ENCODE data around the gene CPED1. TPM values are rescaled to one million over a fixed set of nuclear protein-coding genes. Genes with fewer than 3 reads are reported as not detected.

CPED1 gene
- total RNA-seq, 1 donor = 95.9 TPM

- TF ChIP-seq CTCF (IDR thresholded peaks at IDR 0.05; ENCODE audit: insufficient read depth, low read depth, low read length) = no peak
- DNase-seq (ENCODE audit: low read depth) = peak; percentile 74
- no peak overlapping the region for H3K4me3 ChIP-seq (ENCODE audit: low read depth, low read length)
Observed at GRCh38 chr7:121278120-121279021, 289.9 kb downstream of the CPED1 start.

- H3K4me3 ChIP-seq (ENCODE audit: low read depth, low read length) = no peak overlapping the region
- TF ChIP-seq CTCF (IDR thresholded peaks at IDR 0.05; ENCODE audit: insufficient read depth, low read depth, low read length) = no peak
- no peak for DNase-seq (ENCODE audit: low read depth)
Observed at GRCh38 chr7:121279060-121279620, 290.6 kb downstream of the CPED1 start.

- no peak for TF ChIP-seq CTCF (IDR thresholded peaks at IDR 0.05; ENCODE audit: insufficient read depth, low read depth, low read length)
- no peak for DNase-seq (ENCODE audit: low read depth)
- no peak overlapping the region for H3K4me3 ChIP-seq (ENCODE audit: low read depth, low read length)
Observed at GRCh38 chr7:121279822-121280221, 291.3 kb downstream of the CPED1 start.

GRCh38 chr7:121280656-121281055 is 292.1 kb downstream of the CPED1 start:
- H3K4me3 ChIP-seq (ENCODE audit: low read depth, low read length) = no peak overlapping the region
- TF ChIP-seq CTCF (IDR thresholded peaks at IDR 0.05; ENCODE audit: insufficient read depth, low read depth, low read length) = no peak
- DNase-seq (ENCODE audit: low read depth) = no peak

- H3K4me3 ChIP-seq (ENCODE audit: low read depth, low read length) = no peak overlapping the region
- DNase-seq (ENCODE audit: low read depth) = no peak
- TF ChIP-seq CTCF (IDR thresholded peaks at IDR 0.05; ENCODE audit: insufficient read depth, low read depth, low read length) = no peak
Observed at GRCh38 chr7:121282129-121282528, 293.6 kb downstream of the CPED1 start.

GRCh38 chr7:121285066-121285667 is 296.7 kb downstream of the CPED1 start:
- DNase-seq (ENCODE audit: low read depth) = no peak
- H3K4me3 ChIP-seq (ENCODE audit: low read depth, low read length) = no peak overlapping the region
- TF ChIP-seq CTCF (IDR thresholded peaks at IDR 0.05; ENCODE audit: insufficient read depth, low read depth, low read length) = no peak

All from fibroblast of villous mesenchyme (primary cell).